Keratinocyte (primary cell): ENCODE measurements around the gene MDK. TPM values are rescaled to one million over a fixed set of nuclear protein-coding genes. Genes with fewer than 3 reads are reported as not detected.

Source experiments
- DNase-seq: peaks from one replicate; pipeline ENCODE4 v3.0.0-alpha.2; 2011; ENCODE audit warnings: low read depth, missing footprints, low spot score
- FAIRE-seq: peaks from 2 replicates; lab custom pipeline; 2011; peaks lifted over from hg19 to GRCh38; lab: Jason Lieb, UNC
- H2AFZ ChIP-seq: 2 replicates; pipeline ENCODE4 v1.6.0; 2012; ENCODE audit warnings: low read length, control low read depth, inconsistent platforms; ENCODE audit not compliant: control insufficient read depth
- H3K27ac ChIP-seq: 2 replicates; pipeline ENCODE4 v1.5.1; 2011; ENCODE audit warnings: low read length; ENCODE audit not compliant: control insufficient read depth, insufficient read depth
- H3K27me3 ChIP-seq: 3 replicates; pipeline ENCODE4 v1.6.0; 2011; ENCODE audit warnings: low read length; ENCODE audit not compliant: control insufficient read depth, insufficient read depth; ENCODE audit errors: extremely low read depth
- H3K36me3 ChIP-seq, 2 experiments: 2 replicates in 1 of 2; 3 replicates in 1 of 2; pipeline ENCODE4 v1.5.1; 2011; ENCODE audit warnings: low read length in 2 of 2, mild to moderate bottlenecking in 1 of 2; ENCODE audit not compliant: control insufficient read depth in 2 of 2, insufficient read depth in 2 of 2; ENCODE audit errors: extremely low read depth in 1 of 2
- H3K4me1 ChIP-seq: 3 replicates; pipeline ENCODE4 v1.5.1; 2011; ENCODE audit warnings: low read length; ENCODE audit not compliant: control insufficient read depth, insufficient read depth; ENCODE audit errors: extremely low read depth
- H3K4me2 ChIP-seq: 3 replicates; pipeline ENCODE4 v1.6.0; 2011; ENCODE audit warnings: low read depth, low read length; ENCODE audit not compliant: control insufficient read depth, insufficient read depth; ENCODE audit errors: extremely low read depth
- H3K4me3 ChIP-seq, 3 experiments: fragments of 200-600 bp in 1 of 3; sonication (generic) in 1 of 3; 2 replicates in 2 of 3; 3 replicates in 1 of 3; pipeline ENCODE4 v1.5.1; 2011 to 2016; ENCODE audit warnings: low read length in 3 of 3, mild to moderate bottlenecking in 3 of 3, control low read depth in 2 of 3, inconsistent platforms in 1 of 3, low read depth in 1 of 3, mixed read lengths in 1 of 3, mixed run types in 1 of 3, moderate library complexity in 1 of 3; ENCODE audit not compliant: control insufficient read depth in 2 of 3, insufficient read depth in 2 of 3; ENCODE audit errors: extremely low read depth in 1 of 3
- H3K79me2 ChIP-seq: 2 replicates; pipeline ENCODE4 v1.6.0; 2012; ENCODE audit warnings: low read length; ENCODE audit not compliant: control insufficient read depth, insufficient read depth
- H3K9ac ChIP-seq: 3 replicates; pipeline ENCODE4 v1.6.0; 2011; ENCODE audit warnings: low read length; ENCODE audit not compliant: control insufficient read depth, insufficient read depth; ENCODE audit errors: extremely low read depth
- H3K9me1 ChIP-seq: 3 replicates; pipeline ENCODE4 v1.6.0; 2011; ENCODE audit warnings: low read length; ENCODE audit not compliant: control insufficient read depth, insufficient read depth; ENCODE audit errors: extremely low read depth
- H3K9me3 ChIP-seq: 2 replicates; pipeline ENCODE4 v1.5.1; 2012; ENCODE audit warnings: low read depth, low read length; ENCODE audit not compliant: control insufficient read depth
- H4K20me1 ChIP-seq: 3 replicates; pipeline ENCODE4 v1.6.0; 2011; ENCODE audit warnings: low read length; ENCODE audit not compliant: control insufficient read depth, insufficient read depth; ENCODE audit errors: extremely low read depth
- EZH2 ChIP-seq: IDR thresholded peaks from one replicate; pipeline ENCODE4 v1.6.1; 2012; ENCODE audit warnings: inconsistent platforms, mild to moderate bottlenecking, low read length, moderate library complexity
- dilution Hi-C: fragments of 300-500 bp; cut with MboI; formaldehyde crosslinking; loops from one replicate; pipeline ENCODE4 v1.7.0; 2020; ENCODE audit warnings: low sequenced_read_pairs; ENCODE audit not compliant: extremely low pct_ligation_motif_present
- polyA plus RNA-seq, 5 experiments: library from polyadenylated mRNA; depleted of rRNA in 3 of 5; stranded (reverse) in 3 of 5; stranded (forward) in 1 of 5; unstranded in 1 of 5; fragments of >200 nt; gene quantifications; 1 replicate in 1 of 5; 2 replicates in 3 of 5; 3 replicates in 1 of 5; pipeline versions ENCODE4 v1.2.1 to v1.2.3, GENCODE V29; 2011 to 2012; ENCODE audit warnings: missing spikeins in 2 of 5, low read depth in 1 of 5, low replicate concordance in 1 of 5
- TF ChIP-seq, protein P1 (sequence below), 3 experiments: IDR thresholded peaks in 1 of 3; conservative IDR thresholded peaks in 1 of 3; optimal IDR thresholded peaks in 1 of 3; 2 replicates in 2 of 3; 3 replicates in 1 of 3; pipeline versions ENCODE3 to v1.5.1; 2011; ENCODE audit warnings: low read length in 3 of 3, mild to moderate bottlenecking in 3 of 3, moderate library complexity in 2 of 3, control low read depth in 1 of 3, inconsistent platforms in 1 of 3; ENCODE audit not compliant: insufficient read depth in 2 of 3; ENCODE audit errors: extremely low read depth in 1 of 3

MDK gene
- polyA plus RNA-seq, 1 donor (not counting 4 experiments of a cell fraction or from before 2014, with no cell fraction given) = 5.4 TPM

DNA sequence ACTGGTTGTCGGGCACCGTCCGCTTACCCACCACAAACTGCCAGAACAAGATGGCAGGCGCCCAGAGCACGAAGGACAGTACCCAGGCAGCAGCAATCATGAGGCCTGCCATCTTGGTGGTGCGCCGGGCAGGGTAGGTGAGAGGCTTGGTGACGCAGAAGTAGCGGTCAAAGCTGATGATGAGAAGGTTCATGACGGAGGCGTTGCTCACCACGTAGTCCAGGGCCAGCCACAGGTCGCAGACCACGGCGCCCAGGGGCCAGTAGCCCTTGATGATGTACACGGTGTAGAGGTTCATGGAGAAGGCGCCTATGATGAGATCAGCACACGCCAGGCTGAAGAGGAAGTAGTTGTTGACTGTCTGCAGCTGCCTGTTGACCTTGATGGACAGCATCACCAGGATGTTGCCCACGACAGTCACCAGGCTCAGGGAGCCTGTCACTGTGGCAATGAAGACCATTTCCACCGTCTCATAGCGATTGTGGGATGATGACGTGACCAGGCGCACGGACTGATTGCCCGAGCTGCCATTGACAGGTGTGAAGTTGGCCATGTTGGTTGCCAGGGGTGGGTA lies 4.6 kb downstream of the MDK start:
- H3K9ac ChIP-seq = no peak overlapping the region
- TF ChIP-seq, protein P1, sequence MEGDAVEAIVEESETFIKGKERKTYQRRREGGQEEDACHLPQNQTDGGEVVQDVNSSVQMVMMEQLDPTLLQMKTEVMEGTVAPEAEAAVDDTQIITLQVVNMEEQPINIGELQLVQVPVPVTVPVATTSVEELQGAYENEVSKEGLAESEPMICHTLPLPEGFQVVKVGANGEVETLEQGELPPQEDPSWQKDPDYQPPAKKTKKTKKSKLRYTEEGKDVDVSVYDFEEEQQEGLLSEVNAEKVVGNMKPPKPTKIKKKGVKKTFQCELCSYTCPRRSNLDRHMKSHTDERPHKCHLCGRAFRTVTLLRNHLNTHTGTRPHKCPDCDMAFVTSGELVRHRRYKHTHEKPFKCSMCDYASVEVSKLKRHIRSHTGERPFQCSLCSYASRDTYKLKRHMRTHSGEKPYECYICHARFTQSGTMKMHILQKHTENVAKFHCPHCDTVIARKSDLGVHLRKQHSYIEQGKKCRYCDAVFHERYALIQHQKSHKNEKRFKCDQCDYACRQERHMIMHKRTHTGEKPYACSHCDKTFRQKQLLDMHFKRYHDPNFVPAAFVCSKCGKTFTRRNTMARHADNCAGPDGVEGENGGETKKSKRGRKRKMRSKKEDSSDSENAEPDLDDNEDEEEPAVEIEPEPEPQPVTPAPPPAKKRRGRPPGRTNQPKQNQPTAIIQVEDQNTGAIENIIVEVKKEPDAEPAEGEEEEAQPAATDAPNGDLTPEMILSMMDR (optimal IDR thresholded peaks at IDR 0.05 in 1 of 3, IDR thresholded peaks at IDR 0.05 in 1 of 3, conservative IDR thresholded peaks at IDR 0.05 in 1 of 3; ENCODE audit: extremely low read depth in 1 of 3, insufficient read depth in 2 of 3, low read length in 3 of 3) = no peak
- TF ChIP-seq EZH2 = no peak
- no peaks in the 10 kb centered on the region for H3K79me2 ChIP-seq
- no peak overlapping the region for H3K27ac ChIP-seq
- FAIRE-seq = no peak
- no peaks in the 10 kb centered on the region for H3K36me3 ChIP-seq
- H3K4me1 ChIP-seq = peaks cover 18% of the 10 kb centered on the region
- no peak overlapping the region for H2AFZ ChIP-seq
- peaks cover 2% of the 10 kb centered on the region for H4K20me1 ChIP-seq
- no peaks in the 10 kb centered on the region for H3K9me1 ChIP-seq
- peaks cover 53% of the 10 kb centered on the region for H3K27me3 ChIP-seq
- no peak for DNase-seq
- H3K4me3 ChIP-seq = no peak overlapping the region
- H3K9me3 ChIP-seq = no peaks in the 10 kb centered on the region
- dilution Hi-C loops = no loop called here
- H3K4me2 ChIP-seq = no peak overlapping the region

DNA sequence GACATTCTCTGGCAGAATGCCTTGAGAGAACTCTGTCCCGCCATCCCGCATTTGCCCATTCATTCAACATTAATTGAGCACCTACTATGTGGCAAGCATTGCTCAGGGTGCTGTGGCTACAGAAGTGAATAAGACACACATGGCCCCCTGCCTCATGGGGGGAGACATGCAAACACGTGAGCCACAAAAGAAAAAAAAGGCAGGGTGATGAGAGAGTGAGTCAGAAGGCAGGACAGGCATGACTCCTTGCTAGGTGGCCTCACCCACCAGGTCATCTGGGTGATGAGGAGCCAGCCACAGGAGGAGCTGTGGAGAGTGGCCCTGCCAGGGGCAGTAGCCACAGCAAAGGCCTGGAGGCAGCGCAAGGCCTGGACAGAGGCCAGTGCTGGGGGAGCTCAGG lies 5.2 kb downstream of the MDK start:
- dilution Hi-C loops = no loop called here
- H3K9me1 ChIP-seq = no peaks in the 10 kb centered on the region
- H2AFZ ChIP-seq = no peak overlapping the region
- H3K4me1 ChIP-seq = peaks cover 17% of the 10 kb centered on the region
- H3K36me3 ChIP-seq = no peaks in the 10 kb centered on the region
- peak; percentile 35 for DNase-seq
- no peak overlapping the region for H3K27ac ChIP-seq
- peaks cover 2% of the 10 kb centered on the region for H4K20me1 ChIP-seq
- peaks cover 57% of the 10 kb centered on the region for H3K27me3 ChIP-seq
- H3K9me3 ChIP-seq = no peaks in the 10 kb centered on the region
- no peak overlapping the region for H3K4me3 ChIP-seq
- H3K9ac ChIP-seq = no peak overlapping the region
- no peak for TF ChIP-seq EZH2
- TF ChIP-seq, protein P1 (optimal IDR thresholded peaks at IDR 0.05 in 1 of 3, IDR thresholded peaks at IDR 0.05 in 1 of 3, conservative IDR thresholded peaks at IDR 0.05 in 1 of 3; ENCODE audit: extremely low read depth in 1 of 3, insufficient read depth in 2 of 3, low read length in 3 of 3) = no peak
- FAIRE-seq = no peak
- no peaks in the 10 kb centered on the region for H3K79me2 ChIP-seq
- no peak overlapping the region for H3K4me2 ChIP-seq
